ENCODE data around the gene EVI5. TPM values are rescaled to one million over a fixed set of nuclear protein-coding genes. Genes with fewer than 3 reads are reported as not detected.
"Not testable (repeated sequence)": the region's sequence is repeated elsewhere in the genome, so short reads cannot be mapped to it uniquely, and the experiment has no call there.

The EVI5 gene
- polyA plus RNA-seq, 3 donors, result 7.6 to 19.4 (median 14.3) TPM

GRCh38 chr1:92536980-92537884, 247.7 kb downstream of the EVI5 start:
- DNase-seq, result peak in 1 of 3 donors; percentile 23
- Mint-ChIP-seq H3K27me3 (ENCODE audit: low read depth in 3 of 3) (no peaks in the 10 kb centered on the region), H3K4me3 (no peak overlapping the region), H3K4me1 (peaks cover 23% of the 10 kb centered on the region), H3K9me3 (peaks cover 0 to 13% (median 2%) of the 10 kb centered on the region in 7 donors), H3K36me3 (peaks cover 43% of the 10 kb centered on the region in 2 donors), H3K27ac (peak overlapping the region in 1 of 7 donors; percentile 66)
- no peak overlapping the region for H2AFZ ChIP-seq (ENCODE audit: insufficient read depth, low read depth, low read length, poor library complexity, severe bottlenecking)
- H3K4me2 ChIP-seq (replicated peaks; ENCODE audit: extremely low read depth, low read length, poor library complexity, severe bottlenecking), result no peak overlapping the region
- no peaks in the 10 kb centered on the region for H3K27me3 ChIP-seq (ENCODE audit: control insufficient read depth in 2 of 2, insufficient read depth in 2 of 2, low read length in 2 of 2)
- H3K4me1 ChIP-seq (ENCODE audit: control insufficient read depth in 1 of 2, insufficient read depth in 2 of 2, low read length in 2 of 2), result no peaks in the 10 kb centered on the region
- peaks cover 8% of the 10 kb centered on the region for H4K20me1 ChIP-seq (ENCODE audit: insufficient read depth, low read length)
- H3K36me3 ChIP-seq (replicated peaks in 1 of 2; ENCODE audit: control insufficient read depth in 1 of 2, insufficient read depth in 2 of 2, low read length in 2 of 2), result peaks cover 3 to 8% of the 10 kb centered on the region in 2 donors
- no peaks in the 10 kb centered on the region for H3K9me3 ChIP-seq (replicated peaks in 1 of 2; ENCODE audit: control insufficient read depth in 1 of 2, insufficient read depth in 1 of 2, low read length in 2 of 2)
- no CpG with 5 or more reads among the region's 2 CpGs for WGBS (ENCODE audit: insufficient coverage)
- intact Hi-C loops (cut with micrococcal nuclease), result no loop called here
- no peak overlapping the region for H3K4me3 ChIP-seq (replicated peaks in 1 of 3; ENCODE audit: low read depth in 2 of 3, low read length in 3 of 3)
- H3K79me2 ChIP-seq (ENCODE audit: insufficient read depth, low read length), result no peaks in the 10 kb centered on the region
- no peak overlapping the region for H3K27ac ChIP-seq (ENCODE audit: low read depth in 1 of 2, low read length in 2 of 2)
- TF ChIP-seq CTCF (IDR thresholded peaks at IDR 0.05), result no peak
- H3K9ac ChIP-seq (ENCODE audit: insufficient read depth, low read length, poor library complexity, severe bottlenecking), result no peak overlapping the region

GRCh38 chr1:92536211-92536979, 248.5 kb downstream of the EVI5 start:
- Histone ChIP-seq H3K4me2 (replicated peaks; ENCODE audit: extremely low read depth, low read length, poor library complexity, severe bottlenecking) (no peak overlapping the region), H3K4me1 (ENCODE audit: control insufficient read depth in 1 of 2, insufficient read depth in 2 of 2, low read length in 2 of 2) (no peaks in the 10 kb centered on the region), H3K9me3 (replicated peaks in 1 of 2; ENCODE audit: control insufficient read depth in 1 of 2, insufficient read depth in 1 of 2, low read length in 2 of 2) (no peaks in the 10 kb centered on the region), H2AFZ (ENCODE audit: insufficient read depth, low read depth, low read length, poor library complexity, severe bottlenecking) (no peak overlapping the region), H3K79me2 (ENCODE audit: insufficient read depth, low read length) (no peaks in the 10 kb centered on the region), H3K36me3 (replicated peaks in 1 of 2; ENCODE audit: control insufficient read depth in 1 of 2, insufficient read depth in 2 of 2, low read length in 2 of 2) (peaks cover 0 to 3% of the 10 kb centered on the region in 2 donors), H3K9ac (ENCODE audit: insufficient read depth, low read length, poor library complexity, severe bottlenecking) (no peak overlapping the region), H4K20me1 (ENCODE audit: insufficient read depth, low read length) (peaks cover 10% of the 10 kb centered on the region), H3K27me3 (ENCODE audit: control insufficient read depth in 2 of 2, insufficient read depth in 2 of 2, low read length in 2 of 2) (no peaks in the 10 kb centered on the region), H3K4me3 (replicated peaks in 1 of 3; ENCODE audit: low read depth in 2 of 3, low read length in 3 of 3) (no peak overlapping the region), H3K27ac (ENCODE audit: low read depth in 1 of 2, low read length in 2 of 2) (no peak overlapping the region)
- Mint-ChIP-seq H3K9me3 (peaks cover 0 to 13% (median 2%) of the 10 kb centered on the region in 7 donors), H3K4me3 (no peak overlapping the region), H3K27me3 (ENCODE audit: low read depth in 3 of 3) (no peaks in the 10 kb centered on the region), H3K4me1 (peaks cover 22% of the 10 kb centered on the region), H3K36me3 (peaks cover 41 to 43% of the 10 kb centered on the region in 2 donors), H3K27ac (no peak overlapping the region)
- intact Hi-C loops (cut with micrococcal nuclease), result no loop called here
- no peak for DNase-seq
- no peak for TF ChIP-seq CTCF (IDR thresholded peaks at IDR 0.05)
- WGBS (ENCODE audit: insufficient coverage), result no CpG with 5 or more reads among the region's 5 CpGs

- H4K20me1 ChIP-seq (ENCODE audit: insufficient read depth, low read length), result peaks cover 14% of the 10 kb centered on the region
- H3K36me3 ChIP-seq (replicated peaks in 1 of 2; ENCODE audit: control insufficient read depth in 1 of 2, insufficient read depth in 2 of 2, low read length in 2 of 2); H3K9ac ChIP-seq (ENCODE audit: insufficient read depth, low read length, poor library complexity, severe bottlenecking); H3K9me3 ChIP-seq (replicated peaks in 1 of 2; ENCODE audit: control insufficient read depth in 1 of 2, insufficient read depth in 1 of 2, low read length in 2 of 2); H3K27ac Mint-ChIP-seq; H3K4me2 ChIP-seq (replicated peaks; ENCODE audit: extremely low read depth, low read length, poor library complexity, severe bottlenecking); H3K79me2 ChIP-seq (ENCODE audit: insufficient read depth, low read length); DNase-seq; H3K4me1 ChIP-seq (ENCODE audit: control insufficient read depth in 1 of 2, insufficient read depth in 2 of 2, low read length in 2 of 2); H3K27me3 Mint-ChIP-seq (ENCODE audit: low read depth in 3 of 3); H3K27me3 ChIP-seq (ENCODE audit: control insufficient read depth in 2 of 2, insufficient read depth in 2 of 2, low read length in 2 of 2); H3K4me3 ChIP-seq (replicated peaks in 1 of 3; ENCODE audit: low read depth in 2 of 3, low read length in 3 of 3); H2AFZ ChIP-seq (ENCODE audit: insufficient read depth, low read depth, low read length, poor library complexity, severe bottlenecking); H3K27ac ChIP-seq (ENCODE audit: low read depth in 1 of 2, low read length in 2 of 2); intact Hi-C loops (cut with micrococcal nuclease): not testable (repeated sequence)
- no CpG with 5 or more reads among the region's 4 CpGs for WGBS (ENCODE audit: insufficient coverage)
- Mint-ChIP-seq H3K9me3 (peaks cover 0 to 13% (median 2%) of the 10 kb centered on the region in 7 donors), H3K4me1 (peaks cover 11% of the 10 kb centered on the region), H3K4me3 (peak overlapping the region in 1 of 2 donors; percentile 3), H3K36me3 (peaks cover 38 to 42% of the 10 kb centered on the region in 2 donors)
These were observed 252.5 kb downstream of the EVI5 start for GRCh38 chr1:92532371-92532770.
